NOMO-1 treated with dmso at 0.1 percent for 144 hours (cell line): Measurements from ENCODE around the gene TMPRSS11E.
"Not testable (repeated sequence)": the region's sequence is repeated elsewhere in the genome, so short reads cannot be mapped to it uniquely, and the experiment has no call there.

Experiments
- DNase-seq: peaks from one replicate; lab custom pipeline; 2025; ENCODE audit not compliant: unreplicated experiment; lab: John Stamatoyannopoulos, UW

The TMPRSS11E gene

DNA sequence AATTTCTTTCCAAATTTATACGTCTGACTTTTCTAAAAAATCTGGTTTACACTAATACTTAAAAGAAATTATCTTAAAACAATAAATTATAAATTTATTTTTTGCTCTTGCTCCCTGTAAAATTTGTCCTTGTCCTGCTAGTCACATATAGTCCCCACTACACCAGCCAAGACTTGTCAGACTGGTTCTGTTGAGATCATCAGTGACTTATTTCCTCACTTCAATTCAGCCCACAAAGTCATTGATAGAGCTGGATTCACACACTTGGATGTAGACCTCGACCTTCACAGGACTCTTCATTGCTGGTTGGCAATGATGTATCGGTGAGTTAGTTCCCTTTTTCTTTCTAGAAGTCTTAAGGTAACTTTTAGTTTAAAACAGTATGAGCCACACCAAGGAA is at the start of gene TMPRSS11E:
TSS of gene TMPRSS11E (plus strand) at position 263 of the 400 bp plus-strand sequence. CDS start at position 313, 50 bp downstream.
- DNase-seq: no peak

GRCh38 chr4:68399306-68399705 is 48.0 kb upstream of the TMPRSS11E start:
- DNase-seq: no peak

DNA sequence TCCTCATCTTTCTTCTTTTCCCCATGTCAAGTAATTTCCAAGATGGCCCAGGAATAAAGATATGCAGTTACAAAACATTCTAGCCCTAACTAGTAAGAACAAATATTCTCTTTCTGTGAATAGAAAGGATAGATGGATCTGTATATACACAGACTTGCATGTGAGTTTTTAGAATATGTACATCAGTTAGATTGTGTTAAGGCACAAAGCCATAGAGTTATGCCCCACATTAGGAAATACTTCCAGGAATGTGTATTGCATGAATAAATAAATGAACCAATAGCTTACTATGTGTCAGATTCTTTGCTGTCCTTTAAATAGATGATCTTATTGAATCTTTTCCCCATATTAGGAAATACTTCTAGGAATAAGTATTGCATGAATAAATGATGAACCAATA is 46.0 kb upstream of the TMPRSS11E start:
- no peak for DNase-seq

DNA sequence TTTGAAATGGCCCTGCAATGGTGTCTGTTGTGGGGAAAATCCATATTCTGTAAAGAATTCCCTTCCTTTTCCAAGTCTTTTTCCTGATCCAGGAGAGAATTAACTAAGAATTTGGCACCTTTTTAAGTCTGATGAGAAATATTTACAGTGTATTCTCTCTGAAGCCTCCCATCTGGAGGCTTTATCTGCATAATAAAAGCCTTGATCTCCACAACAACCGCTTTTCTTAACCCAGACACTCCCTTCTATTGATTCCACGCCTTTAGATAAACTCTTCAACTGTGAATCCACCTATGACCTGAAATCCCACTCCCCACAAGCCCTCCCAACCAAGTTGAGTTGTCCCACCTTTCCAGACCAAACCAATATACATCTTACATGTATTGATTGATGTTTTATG is 43.1 kb upstream of the TMPRSS11E start:
- no peak for DNase-seq

GRCh38 chr4:68405718-68406478 is 41.4 kb upstream of the TMPRSS11E start:
- not testable (repeated sequence) for DNase-seq

GRCh38 chr4:68406479-68406859 is 40.8 kb upstream of the TMPRSS11E start:
- no peak for DNase-seq

- not testable (repeated sequence) for DNase-seq
These were observed 40.0 kb upstream of the TMPRSS11E start for GRCh38 chr4:68407015-68407867.

DNA sequence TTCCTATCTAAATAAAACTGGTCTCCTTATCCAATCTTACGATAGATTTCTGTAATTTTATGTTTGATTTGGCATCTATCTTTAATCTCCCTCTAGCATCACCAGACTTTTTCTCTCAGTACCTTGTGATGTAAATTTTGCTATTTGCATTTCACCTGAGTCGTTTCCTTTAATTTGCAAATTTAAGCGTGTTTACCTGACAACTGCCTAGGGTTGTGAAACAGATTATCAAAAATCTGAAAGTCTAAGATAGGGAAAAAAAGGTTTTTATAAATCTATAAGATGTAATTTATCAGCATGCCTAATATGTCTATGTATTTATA is 39.4 kb upstream of the TMPRSS11E start:
- DNase-seq: no peak

DNA sequence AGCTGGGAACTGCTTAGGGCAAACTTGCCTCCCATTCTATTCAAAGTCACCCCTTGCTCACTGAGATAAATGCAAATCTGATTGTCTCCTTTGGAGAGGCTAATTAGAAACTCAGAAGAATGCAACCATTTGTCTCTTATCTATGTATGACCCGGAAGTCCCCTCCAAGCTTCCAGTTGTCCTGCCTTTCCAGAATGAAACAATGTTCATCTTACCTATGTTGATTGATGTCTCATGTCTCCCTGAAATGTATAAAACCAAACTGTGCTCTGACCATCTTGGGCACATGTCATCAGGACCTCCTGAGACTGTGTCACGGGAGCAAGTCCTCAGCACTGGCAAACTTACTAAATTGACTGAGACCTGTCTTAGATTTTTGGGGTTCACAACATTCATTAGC is 37.1 kb upstream of the TMPRSS11E start:
- DNase-seq: no peak

GRCh38 chr4:68410643-68411042 is 36.6 kb upstream of the TMPRSS11E start:
- no peak for DNase-seq

GRCh38 chr4:68412031-68412430 is 35.2 kb upstream of the TMPRSS11E start:
- not testable (repeated sequence) for DNase-seq

DNA sequence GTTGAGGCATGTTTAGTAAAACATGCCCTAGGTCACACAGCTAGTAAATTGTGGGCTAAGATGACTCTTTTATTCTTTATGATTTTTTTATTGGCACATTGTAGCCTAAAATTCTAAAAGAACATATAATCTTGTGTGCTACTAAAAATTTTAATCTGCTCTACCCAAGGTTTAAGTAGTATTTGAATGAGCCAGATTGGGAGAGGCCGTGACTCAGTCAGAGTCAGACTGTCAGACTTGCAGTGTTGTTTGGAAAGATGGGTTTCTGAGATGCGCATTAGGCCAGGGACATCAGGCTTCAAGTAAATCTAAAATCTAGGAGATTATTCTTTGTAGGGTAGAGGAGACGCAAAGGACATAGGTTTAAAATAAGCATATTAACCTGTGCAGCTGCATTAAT is 30.7 kb upstream of the TMPRSS11E start:
- no peak for DNase-seq

DNA sequence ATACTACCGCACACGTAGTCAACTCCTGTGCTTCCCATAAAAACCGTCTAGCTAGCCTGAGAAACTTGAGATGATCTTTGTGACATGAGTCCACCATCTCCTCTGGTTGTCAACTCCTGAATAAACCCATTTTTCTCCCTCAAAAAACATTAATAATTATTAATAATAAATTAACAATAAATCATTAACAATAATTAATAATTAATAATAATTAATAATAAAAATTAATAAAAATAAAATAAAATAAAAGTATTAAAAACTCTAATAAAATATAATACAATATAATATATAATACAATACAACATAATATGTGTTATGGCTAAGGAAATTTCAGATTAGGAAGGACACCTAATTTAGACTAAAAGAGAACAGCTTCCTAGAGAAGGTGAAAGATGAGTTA is 20.7 kb upstream of the TMPRSS11E start:
- DNase-seq: no peak

DNA sequence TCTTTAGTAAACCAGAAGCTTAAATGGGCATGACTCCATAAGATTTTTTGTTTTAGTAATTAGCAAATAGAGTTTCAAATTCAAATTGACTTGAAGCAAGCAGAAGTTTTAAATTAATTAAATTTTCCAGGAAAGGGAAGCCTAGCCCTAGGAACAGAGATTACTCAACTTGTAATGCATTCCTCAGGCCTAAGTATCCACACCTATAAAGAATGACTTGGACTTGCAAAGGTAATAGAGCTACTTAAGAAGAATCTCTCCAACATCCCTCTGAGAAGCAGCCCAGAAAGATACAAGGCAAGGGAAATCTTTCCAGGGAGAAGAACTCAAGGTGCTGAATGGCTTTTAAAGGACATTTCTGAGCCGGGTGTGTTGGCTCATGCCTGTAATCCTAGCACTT is 16.9 kb upstream of the TMPRSS11E start:
- DNase-seq: no peak

GRCh38 chr4:68432320-68432719 is 14.9 kb upstream of the TMPRSS11E start:
- no peak for DNase-seq

DNA sequence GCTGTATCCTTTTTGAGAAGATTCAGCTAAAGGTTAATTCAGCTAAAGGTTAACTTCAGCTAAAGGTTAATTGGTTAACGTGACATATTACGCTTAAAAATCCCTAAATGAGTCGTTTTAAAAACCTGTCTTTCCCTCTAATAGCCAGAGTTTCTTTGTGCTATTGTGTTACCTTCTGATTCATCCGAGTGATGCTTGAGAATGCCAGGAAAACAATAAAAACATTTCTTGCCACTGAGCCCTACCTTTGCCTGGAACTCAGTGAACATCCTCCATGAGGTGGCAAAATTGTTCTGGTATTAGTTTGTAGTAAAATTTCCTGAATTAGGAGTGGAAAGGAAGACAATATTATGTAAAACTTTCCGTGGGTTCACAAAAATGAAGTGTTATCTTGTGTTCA is 13.7 kb upstream of the TMPRSS11E start:
- no peak for DNase-seq

GRCh38 chr4:68434277-68434676 is 13.0 kb upstream of the TMPRSS11E start:
- no peak for DNase-seq

DNA sequence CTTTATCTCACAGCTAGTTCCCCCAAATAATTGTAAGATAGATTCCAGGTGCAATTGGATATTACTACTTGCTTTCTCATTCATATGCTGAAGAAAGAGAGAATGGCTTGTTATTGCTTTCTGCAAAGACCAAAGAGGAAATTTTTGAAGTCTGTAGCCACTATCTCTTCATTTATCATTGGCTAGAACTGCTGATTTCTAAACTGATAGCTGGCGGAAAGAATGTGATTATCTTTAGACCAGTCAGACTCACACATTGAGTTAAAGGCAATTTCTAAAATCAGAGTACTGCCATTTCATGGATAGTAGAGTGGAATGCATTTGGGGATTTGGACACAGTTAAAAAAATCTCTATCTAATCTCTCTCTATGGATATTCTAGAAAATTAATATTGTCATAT is 12.4 kb upstream of the TMPRSS11E start:
- no peak for DNase-seq

- no peak for DNase-seq
These were observed 2.2 kb upstream of the TMPRSS11E start for GRCh38 chr4:68445111-68445510.

DNA sequence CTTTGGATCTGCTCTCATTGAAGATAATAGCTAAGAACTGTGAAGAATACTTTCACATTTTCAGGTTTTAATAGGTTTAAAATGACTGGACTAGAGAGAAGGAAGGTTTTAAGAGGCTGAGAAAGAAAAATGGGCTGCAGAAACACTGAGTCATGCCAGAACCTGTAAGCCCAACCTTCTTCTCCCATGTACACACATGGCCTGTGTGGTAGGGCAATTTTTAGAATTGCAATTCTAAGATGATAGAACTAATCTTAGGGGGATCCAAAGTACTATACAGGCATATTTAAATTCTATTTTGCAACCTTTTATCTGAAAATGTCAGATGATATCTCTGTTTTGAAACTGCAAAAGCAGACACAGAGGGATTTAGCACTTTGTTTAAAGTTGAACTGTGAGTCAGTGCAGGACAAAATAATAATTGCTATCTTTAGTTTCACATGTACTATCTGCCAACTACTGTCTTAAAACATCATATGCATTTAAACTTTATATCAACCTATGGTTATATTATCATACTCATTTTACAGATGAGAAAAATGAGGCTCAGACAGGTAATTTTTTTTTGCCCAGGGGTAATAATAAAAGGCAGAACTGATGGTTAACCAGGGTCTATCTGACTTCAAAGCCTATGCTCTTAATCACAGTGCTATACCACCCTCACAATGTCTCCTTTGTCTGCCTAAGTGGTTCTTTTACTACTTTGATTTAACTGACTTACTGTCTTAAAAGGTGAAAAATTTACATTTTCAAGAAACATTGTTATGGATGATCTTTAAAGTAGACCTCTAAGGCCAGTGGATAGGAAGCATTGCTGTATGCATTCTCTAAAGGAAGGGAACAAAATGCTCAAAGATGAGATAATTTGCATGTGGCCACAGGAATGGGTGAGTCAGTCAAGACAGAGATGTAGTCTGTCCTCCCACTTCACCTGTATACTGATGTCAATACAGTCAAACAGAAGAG is 4.3 kb downstream of the TMPRSS11E start:
- DNase-seq: no peak

- DNase-seq: no peak
These were observed 12.8 kb downstream of the TMPRSS11E start for GRCh38 chr4:68460085-68460484.
